Calu3 (cell line): Measurements from ENCODE around the gene EFTUD2. TPM values are rescaled to one million over a fixed set of nuclear protein-coding genes. Genes with fewer than 3 reads are reported as not detected.

ENCODE experiments used
- BruUV-seq: library from RNA; stranded (reverse); fragments of 400-500 nt; replicated peaks from 2 replicates; lab custom pipeline; 2021; lab: Mats Ljungman, UMichigan
- CTCF ChIA-PET: fragments of 300-600 bp; sonication (Branson Sonifier 250); formaldehyde crosslinking; loops from one replicate; lab custom pipeline; 2022; ENCODE audit warnings: antibody characterized with exemption; lab: Charles Lee
- DNase-seq: peaks from one replicate; pipeline ENCODE4 v3.0.0; 2022
- H3K27ac Mint-ChIP-seq: one replicate; pipeline ENCODE4 v1.8.0; 2022; ENCODE audit warnings: mixed read lengths; ENCODE audit not compliant: unreplicated experiment
- H3K27me3 Mint-ChIP-seq: one replicate; pipeline ENCODE4 v1.8.0; 2022; ENCODE audit warnings: mixed read lengths; ENCODE audit not compliant: unreplicated experiment
- H3K36me3 Mint-ChIP-seq: one replicate; pipeline ENCODE4 v1.8.0; 2022; ENCODE audit warnings: mild to moderate bottlenecking, moderate library complexity, mixed read lengths; ENCODE audit not compliant: insufficient read depth, unreplicated experiment
- H3K4me1 Mint-ChIP-seq: one replicate; pipeline ENCODE4 v1.8.0; 2022; ENCODE audit warnings: mild to moderate bottlenecking, low read depth, mixed read lengths; ENCODE audit not compliant: unreplicated experiment
- H3K4me3 Mint-ChIP-seq: one replicate; pipeline ENCODE4 v1.8.0; 2022; ENCODE audit warnings: mild to moderate bottlenecking, low read depth, moderate library complexity, mixed read lengths; ENCODE audit not compliant: unreplicated experiment
- H3K9me3 Mint-ChIP-seq: one replicate; pipeline ENCODE4 v1.8.0; 2022; ENCODE audit warnings: low read depth, mixed read lengths; ENCODE audit not compliant: unreplicated experiment
- intact Hi-C: fragments of 100-400 bp; cut with micrococcal nuclease; formaldehyde crosslinking; loops from one replicate; pipeline ENCODE4 v1.10.0; 2022; ENCODE audit not compliant: unreplicated experiment
- microRNA-seq: library from miRNA; unstranded; fragments of <30 nt; microRNA quantifications from one replicate; pipeline ENCODE4 v1.2.0, GENCODE V29; 2022
- total RNA-seq: library from RNA; stranded (reverse); gene quantifications from 2 replicates; pipeline ENCODE4 v1.2.3, GENCODE V29; 2022
- TF ChIP-seq, protein P1 (sequence below): fragments of 200-600 bp; IDR thresholded peaks from one replicate; pipeline ENCODE4 v1.8.0; 2022; ENCODE audit warnings: antibody characterized with exemption; ENCODE audit not compliant: unreplicated experiment

Gene EFTUD2
- total RNA-seq, 1 experiment from 2014 or later, result 197 TPM

- H3K27ac Mint-ChIP-seq, result peak overlapping the region; percentile 12
- no TSS peak for BruUV-seq
- TF ChIP-seq, protein P1, sequence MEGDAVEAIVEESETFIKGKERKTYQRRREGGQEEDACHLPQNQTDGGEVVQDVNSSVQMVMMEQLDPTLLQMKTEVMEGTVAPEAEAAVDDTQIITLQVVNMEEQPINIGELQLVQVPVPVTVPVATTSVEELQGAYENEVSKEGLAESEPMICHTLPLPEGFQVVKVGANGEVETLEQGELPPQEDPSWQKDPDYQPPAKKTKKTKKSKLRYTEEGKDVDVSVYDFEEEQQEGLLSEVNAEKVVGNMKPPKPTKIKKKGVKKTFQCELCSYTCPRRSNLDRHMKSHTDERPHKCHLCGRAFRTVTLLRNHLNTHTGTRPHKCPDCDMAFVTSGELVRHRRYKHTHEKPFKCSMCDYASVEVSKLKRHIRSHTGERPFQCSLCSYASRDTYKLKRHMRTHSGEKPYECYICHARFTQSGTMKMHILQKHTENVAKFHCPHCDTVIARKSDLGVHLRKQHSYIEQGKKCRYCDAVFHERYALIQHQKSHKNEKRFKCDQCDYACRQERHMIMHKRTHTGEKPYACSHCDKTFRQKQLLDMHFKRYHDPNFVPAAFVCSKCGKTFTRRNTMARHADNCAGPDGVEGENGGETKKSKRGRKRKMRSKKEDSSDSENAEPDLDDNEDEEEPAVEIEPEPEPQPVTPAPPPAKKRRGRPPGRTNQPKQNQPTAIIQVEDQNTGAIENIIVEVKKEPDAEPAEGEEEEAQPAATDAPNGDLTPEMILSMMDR, result no peak
- intact Hi-C loops, result no loop called here
- H3K9me3 Mint-ChIP-seq, result no peaks in the 10 kb centered on the region
- H3K4me3 Mint-ChIP-seq, result peak overlapping the region; percentile 24
- H3K27me3 Mint-ChIP-seq, result no peaks in the 10 kb centered on the region
- CTCF ChIA-PET, result interaction anchor here (0.6 to 1.4 kb wide), 3 partner anchors 21 to 405 kb away, joined by 3 to 4 read pairs (median 3); no protein-coding TSS in a partner anchor
- DNase-seq, result no peak
- peaks cover 39% of the 10 kb centered on the region for H3K4me1 Mint-ChIP-seq
- peaks cover 27% of the 10 kb centered on the region for H3K36me3 Mint-ChIP-seq
Measured at GRCh38 chr17:44807093-44807816, 92.0 kb downstream of the EFTUD2 start.

GRCh38 chr17:44804302-44805089, 94.7 kb downstream of the EFTUD2 start:
- H3K4me1 Mint-ChIP-seq, result peaks cover 39% of the 10 kb centered on the region
- DNase-seq, result no peak
- no peaks in the 10 kb centered on the region for H3K9me3 Mint-ChIP-seq
- CTCF ChIA-PET, result no interaction called here
- no peak overlapping the region for H3K4me3 Mint-ChIP-seq
- BruUV-seq, result TSS peak; percentile 9
- no peak overlapping the region for H3K27ac Mint-ChIP-seq
- H3K36me3 Mint-ChIP-seq, result peaks cover 42% of the 10 kb centered on the region
- TF ChIP-seq, protein P1, result no peak
- H3K27me3 Mint-ChIP-seq, result no peaks in the 10 kb centered on the region
- intact Hi-C loops, result no loop called here

DNA sequence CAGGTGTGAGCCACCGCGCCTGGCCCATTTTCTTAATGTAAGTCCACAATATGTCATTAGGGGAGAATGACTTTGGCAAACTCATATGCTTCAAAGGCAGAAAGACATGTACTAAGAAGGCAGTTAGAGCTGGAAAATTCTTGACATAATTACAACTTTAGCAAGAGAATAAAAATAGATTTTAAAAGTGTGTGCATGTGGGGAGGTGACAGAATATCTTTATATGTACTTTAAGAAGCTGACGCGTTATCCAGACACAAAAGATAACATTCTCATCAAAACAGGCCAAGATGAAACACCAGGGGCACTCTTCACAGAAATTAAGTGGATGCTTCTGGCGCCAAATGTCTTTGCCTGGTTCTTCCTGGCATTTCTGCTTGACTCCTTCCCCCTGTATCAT, 97.4 kb downstream of the EFTUD2 start:
- Mint-ChIP-seq H3K36me3 (peaks cover 62% of the 10 kb centered on the region), H3K9me3 (no peaks in the 10 kb centered on the region), H3K4me3 (no peak overlapping the region), H3K4me1 (peaks cover 19% of the 10 kb centered on the region), H3K27me3 (no peaks in the 10 kb centered on the region), H3K27ac (no peak overlapping the region)
- DNase-seq, result no peak
- no TSS peak for BruUV-seq
- intact Hi-C loops, result no loop called here
- TF ChIP-seq, protein P1, result no peak
- CTCF ChIA-PET, result no interaction called here

Small RNA genes within 50 kb of the gene (microRNA-seq; reads per million reads assigned to microRNA genes)
- 8.8 reads per million, percentile 29 among the genes with 10 or more reads in this experiment for gene MIR6783

Other genes starting within 250 kb of the EFTUD2 start
- 3.5 and 4.7 TPM in 2 replicates for gene MEIOC, start 243.0 kb downstream of the EFTUD2 start, total RNA-seq
- 48.0 and 48.4 TPM in 2 replicates for gene CCDC43, start 209.7 kb downstream of the EFTUD2 start, total RNA-seq
- gene DBF4B, start 190.8 kb downstream of the EFTUD2 start, total RNA-seq, result 44.8 and 47.4 TPM in 2 replicates
- 0.57 and 1.2 TPM in 2 replicates for gene ADAM11, start 140.5 kb downstream of the EFTUD2 start, total RNA-seq
- 75.9 and 114 TPM in 2 replicates for gene GJC1, start 69.2 kb downstream of the EFTUD2 start, total RNA-seq
- gene HIGD1B, start 51.6 kb downstream of the EFTUD2 start, total RNA-seq, result not detected in 2 replicates
- gene GFAP, start 16.1 kb upstream of the EFTUD2 start, total RNA-seq, result not detected in 2 replicates
- 72.8 and 84.6 TPM in 2 replicates for gene KIF18B, start 48.3 kb upstream of the EFTUD2 start, total RNA-seq
- gene C1QL1, start 68.9 kb upstream of the EFTUD2 start, total RNA-seq, result 1.3 and 1.5 TPM in 2 replicates
- gene DCAKD, start 152.2 kb upstream of the EFTUD2 start, total RNA-seq, result 20.5 and 21.7 TPM in 2 replicates
- gene NMT1, start 161.9 kb upstream of the EFTUD2 start, total RNA-seq, result 185 and 216 TPM in 2 replicates
- gene PLCD3, start 233.1 kb upstream of the EFTUD2 start, total RNA-seq, result 34.4 and 64.3 TPM in 2 replicates
- gene ACBD4, start 236.2 kb upstream of the EFTUD2 start, total RNA-seq, result 21.8 and 23.2 TPM in 2 replicates
- 57.2 and 64.7 TPM in 2 replicates for gene HEXIM1, start 249.0 kb upstream of the EFTUD2 start, total RNA-seq